Measurements from ENCODE around the gene FAM222B. TPM values are rescaled to one million over a fixed set of nuclear protein-coding genes. Genes with fewer than 3 reads are reported as not detected.

The FAM222B gene
- total RNA-seq, result 15.6 and 16.0 TPM in 2 replicates

DNA sequence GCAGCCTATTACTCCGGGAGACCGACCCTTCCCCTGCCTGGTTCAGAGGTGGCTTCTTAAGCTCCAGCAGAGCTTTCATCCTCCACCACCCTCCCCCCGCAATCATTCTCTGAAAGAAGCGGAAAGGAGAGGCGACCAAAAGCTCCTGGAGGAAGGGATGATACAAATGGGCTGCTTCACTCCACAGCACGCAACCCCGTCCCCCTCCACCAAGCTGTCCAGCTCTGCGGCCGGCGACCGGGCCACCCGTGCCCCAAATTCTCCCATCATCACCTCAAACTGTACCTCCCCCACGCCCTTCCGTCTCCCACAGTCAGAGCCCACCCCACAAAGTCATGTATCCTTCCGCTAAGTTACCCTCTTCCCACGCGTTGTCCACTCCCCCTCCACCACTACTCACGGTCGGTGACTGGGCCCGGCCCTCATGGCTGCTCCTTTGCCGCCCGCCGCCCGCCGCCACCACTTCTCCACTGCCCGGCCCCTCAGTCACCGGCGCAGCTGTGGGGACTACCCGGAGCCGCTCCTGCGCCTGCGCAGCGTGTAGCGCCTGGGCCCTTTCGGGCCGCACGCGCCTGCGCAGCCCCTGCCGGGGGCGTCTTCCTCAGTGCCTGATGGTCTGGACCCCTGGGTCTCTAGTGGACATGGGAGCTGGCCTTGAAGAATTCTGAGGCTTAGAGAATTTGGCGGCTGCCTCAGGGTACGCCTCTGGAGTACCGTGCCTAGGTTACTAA lies at the start of gene FAM222B:
FAM222B (minus strand) TSS at position 509 of the 731 bp plus-strand sequence. CDS start 76,123 bp downstream, outside the sequence.
- Mint-ChIP-seq H3K36me3 (ENCODE audit: low read depth) (peaks cover 15% of the 10 kb centered on the region), H3K27me3 (no peaks in the 10 kb centered on the region), H3K27ac (peak within 1 kb of the TSS; percentile 91), H3K4me1 (peaks cover 24% of the 10 kb centered on the region), H3K9me3 (no peaks in the 10 kb centered on the region), H3K4me3 (peak within 1 kb of the TSS; percentile 96)
- ATAC-seq (ENCODE audit: low read depth) (peak; percentile 98), DNase-seq (peak; percentile 84)
- POLR2A ChIA-PET, result interaction anchor here (0.6 to 2.5 kb wide), 21 partner anchors 11 to 298 kb away, joined by 3 to 20 read pairs (median 7); partner anchors contain the start of genes BLTP2, DHRS13, ERAL1 and FLOT2
- intact Hi-C loops (cut with micrococcal nuclease), result loop anchor here (1.0 to 2.0 kb wide), 6 partner anchors 12 to 114 kb away; partner anchors contain the start of genes DHRS13 and NEK8
- TF ChIP-seq, protein P1, sequence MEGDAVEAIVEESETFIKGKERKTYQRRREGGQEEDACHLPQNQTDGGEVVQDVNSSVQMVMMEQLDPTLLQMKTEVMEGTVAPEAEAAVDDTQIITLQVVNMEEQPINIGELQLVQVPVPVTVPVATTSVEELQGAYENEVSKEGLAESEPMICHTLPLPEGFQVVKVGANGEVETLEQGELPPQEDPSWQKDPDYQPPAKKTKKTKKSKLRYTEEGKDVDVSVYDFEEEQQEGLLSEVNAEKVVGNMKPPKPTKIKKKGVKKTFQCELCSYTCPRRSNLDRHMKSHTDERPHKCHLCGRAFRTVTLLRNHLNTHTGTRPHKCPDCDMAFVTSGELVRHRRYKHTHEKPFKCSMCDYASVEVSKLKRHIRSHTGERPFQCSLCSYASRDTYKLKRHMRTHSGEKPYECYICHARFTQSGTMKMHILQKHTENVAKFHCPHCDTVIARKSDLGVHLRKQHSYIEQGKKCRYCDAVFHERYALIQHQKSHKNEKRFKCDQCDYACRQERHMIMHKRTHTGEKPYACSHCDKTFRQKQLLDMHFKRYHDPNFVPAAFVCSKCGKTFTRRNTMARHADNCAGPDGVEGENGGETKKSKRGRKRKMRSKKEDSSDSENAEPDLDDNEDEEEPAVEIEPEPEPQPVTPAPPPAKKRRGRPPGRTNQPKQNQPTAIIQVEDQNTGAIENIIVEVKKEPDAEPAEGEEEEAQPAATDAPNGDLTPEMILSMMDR (IDR thresholded peaks at IDR 0.05), result no peak
- CTCF ChIA-PET, result interaction anchor here (0.8 to 2.5 kb wide), 10 partner anchors 10 to 181 kb away, joined by 3 to 17 read pairs (median 4); partner anchors contain the start of genes FLOT2, SDF2, SUPT6H and TLCD1

DNA sequence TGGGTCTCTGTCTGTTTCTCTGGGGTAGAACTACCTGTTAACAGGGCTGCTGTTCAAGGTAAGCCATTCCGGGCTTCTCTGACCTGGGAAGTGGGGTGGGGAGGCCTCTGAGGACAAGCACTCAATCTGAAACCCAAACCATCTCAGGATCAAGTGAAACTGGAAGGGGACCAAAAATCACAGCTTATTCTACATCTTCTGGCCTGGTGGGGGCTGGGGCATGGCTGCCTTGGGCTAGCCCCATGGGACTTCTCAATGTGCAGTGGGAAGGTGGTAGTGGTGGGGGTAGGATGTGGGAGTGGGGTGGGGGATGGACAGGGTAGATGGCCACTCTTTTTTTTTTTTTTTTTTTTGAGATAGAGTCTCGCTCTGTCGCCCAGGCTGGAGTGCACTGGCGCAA lies 49.4 kb upstream of the FAM222B start:
- peaks cover 93% of the 10 kb centered on the region for H3K4me1 Mint-ChIP-seq
- TF ChIP-seq, protein P1 (IDR thresholded peaks at IDR 0.05), result no peak
- no peak for DNase-seq
- H3K27ac Mint-ChIP-seq, result peak overlapping the region; percentile 100
- CTCF ChIA-PET, result interaction anchor here (2.0 to 4.1 kb wide), 2 partner anchors 10 to 129 kb away, joined by 6 to 22 read pairs; partner anchors contain the start of gene DHRS13
- POLR2A ChIA-PET, result interaction anchor here (0.6 to 8.1 kb wide), 13 partner anchors 7 to 291 kb away, joined by 3 to 71 read pairs (median 6); partner anchors contain the start of genes DHRS13, FAM222B, NEK8 and PHF12
- ATAC-seq (ENCODE audit: low read depth), result no peak
- no peaks in the 10 kb centered on the region for H3K9me3 Mint-ChIP-seq
- peak overlapping the region; percentile 63 for H3K4me3 Mint-ChIP-seq
- intact Hi-C loops (cut with micrococcal nuclease), result no loop called here
- peaks cover 46% of the 10 kb centered on the region for H3K36me3 Mint-ChIP-seq (ENCODE audit: low read depth)
- no peaks in the 10 kb centered on the region for H3K27me3 Mint-ChIP-seq

- intact Hi-C loops (cut with micrococcal nuclease), result no loop called here
- peak overlapping the region; percentile 17 for H3K4me3 Mint-ChIP-seq
- CTCF ChIA-PET, result interaction anchor here (2.0 to 4.1 kb wide), 2 partner anchors 11 to 128 kb away, joined by 6 to 22 read pairs; partner anchors contain the start of gene DHRS13
- DNase-seq, result no peak
- peak overlapping the region; percentile 100 for H3K27ac Mint-ChIP-seq
- ATAC-seq (ENCODE audit: low read depth), result no peak
- TF ChIP-seq, protein P1 (IDR thresholded peaks at IDR 0.05), result no peak
- H3K4me1 Mint-ChIP-seq, result peaks cover 91% of the 10 kb centered on the region
- peaks cover 42% of the 10 kb centered on the region for H3K36me3 Mint-ChIP-seq (ENCODE audit: low read depth)
- POLR2A ChIA-PET, result interaction anchor here (0.6 to 4.4 kb wide), 5 partner anchors 11 to 257 kb away, joined by 7 to 48 read pairs (median 29); partner anchors contain the start of genes DHRS13, NEK8 and TLCD1
- H3K27me3 Mint-ChIP-seq, result no peaks in the 10 kb centered on the region
- no peaks in the 10 kb centered on the region for H3K9me3 Mint-ChIP-seq
Observed at GRCh38 chr17:28891201-28891600, 48.6 kb upstream of the FAM222B start.

DNA sequence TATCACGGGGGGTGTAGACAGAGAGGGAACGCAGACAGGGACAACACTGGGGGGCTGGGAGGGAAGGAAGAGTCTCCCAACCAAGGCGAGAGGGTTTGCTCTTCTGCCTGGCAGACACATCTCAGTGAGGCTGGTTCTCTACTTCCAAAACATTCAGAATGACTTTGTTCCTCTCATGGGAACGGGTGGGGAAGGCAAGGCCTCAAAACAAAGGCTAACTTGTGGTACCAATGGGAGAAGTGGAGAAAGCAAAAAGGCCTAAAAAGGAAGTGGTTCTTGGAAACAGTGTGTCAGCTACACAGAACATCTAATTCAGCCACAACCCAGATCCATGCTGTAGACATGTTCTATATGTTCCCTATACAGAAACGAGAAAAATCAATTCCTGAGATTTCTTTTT lies 47.4 kb upstream of the FAM222B start:
- no peak for ATAC-seq (ENCODE audit: low read depth)
- intact Hi-C loops (cut with micrococcal nuclease), result loop anchor here (2.0 kb wide), 1 partner anchor 19 kb away; no protein-coding TSS in a partner anchor

More for the DNA sequence above, 47.4 kb upstream of the FAM222B start:
- H3K27ac Mint-ChIP-seq, result peak overlapping the region; percentile 65
- DNase-seq, result no peak
- peak overlapping the region; percentile 35 for H3K4me3 Mint-ChIP-seq
- TF ChIP-seq, protein P1 (IDR thresholded peaks at IDR 0.05), result no peak
- ChIA-PET CTCF (no interaction called here), POLR2A (interaction anchor here (0.7 to 3.2 kb wide), 5 partner anchors 18 to 164 kb away, joined by 3 to 22 read pairs (median 4); partner anchors contain the start of gene TLCD1)
- H3K9me3 Mint-ChIP-seq, result no peaks in the 10 kb centered on the region
- H3K4me1 Mint-ChIP-seq, result peaks cover 86% of the 10 kb centered on the region
- no peaks in the 10 kb centered on the region for H3K27me3 Mint-ChIP-seq
- H3K36me3 Mint-ChIP-seq (ENCODE audit: low read depth), result peaks cover 47% of the 10 kb centered on the region
